HuH-7 (cell line): Measurements from ENCODE around the gene NRXN2.

Source experiments
- DNase-seq: peaks from one replicate; pipeline ENCODE4 v3.0.0; 2011; ENCODE audit warnings: low spot score

The NRXN2 gene

DNA sequence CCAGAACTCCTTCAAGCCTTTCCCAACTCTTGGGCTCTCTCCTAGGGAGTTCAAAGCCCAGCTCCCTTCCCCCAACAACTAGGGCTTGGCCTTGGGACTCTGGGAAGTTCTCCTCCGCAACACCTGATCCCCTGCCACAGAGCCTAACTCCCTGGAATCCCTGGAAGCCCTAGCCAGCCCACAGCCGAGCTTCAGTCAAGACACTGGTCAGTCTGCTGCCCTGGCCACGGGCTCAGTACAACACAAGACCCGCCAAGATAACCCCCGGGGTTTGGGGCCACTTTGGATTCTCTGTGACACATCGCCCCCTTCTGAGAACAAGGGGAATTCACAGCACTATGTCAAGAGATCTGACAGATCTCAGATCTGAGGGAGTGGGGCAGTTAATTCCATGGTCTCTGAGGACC is 73.7 kb downstream of the NRXN2 start:
- DNase-seq, result peak; percentile 60

DNA sequence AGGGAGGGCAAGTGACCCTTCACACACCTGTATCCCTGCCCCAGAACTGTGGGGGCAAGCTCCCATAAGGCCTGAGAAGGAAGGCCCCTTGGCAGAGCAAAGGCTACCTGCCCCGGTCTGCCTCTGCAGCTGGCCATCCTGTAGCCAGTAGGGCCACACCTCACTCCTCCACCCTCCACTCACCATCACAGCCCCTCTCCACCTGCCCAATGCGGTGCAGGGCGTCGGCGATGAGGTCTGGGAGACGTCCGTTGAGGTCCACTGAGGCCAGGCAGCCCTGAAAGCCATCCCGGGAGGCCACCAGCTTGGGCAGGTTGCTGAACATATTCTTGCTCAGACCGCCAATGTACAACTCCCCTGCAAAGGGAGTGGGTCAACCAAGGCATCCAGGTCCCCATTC is 74.4 kb downstream of the NRXN2 start:
- DNase-seq, result no peak

DNA sequence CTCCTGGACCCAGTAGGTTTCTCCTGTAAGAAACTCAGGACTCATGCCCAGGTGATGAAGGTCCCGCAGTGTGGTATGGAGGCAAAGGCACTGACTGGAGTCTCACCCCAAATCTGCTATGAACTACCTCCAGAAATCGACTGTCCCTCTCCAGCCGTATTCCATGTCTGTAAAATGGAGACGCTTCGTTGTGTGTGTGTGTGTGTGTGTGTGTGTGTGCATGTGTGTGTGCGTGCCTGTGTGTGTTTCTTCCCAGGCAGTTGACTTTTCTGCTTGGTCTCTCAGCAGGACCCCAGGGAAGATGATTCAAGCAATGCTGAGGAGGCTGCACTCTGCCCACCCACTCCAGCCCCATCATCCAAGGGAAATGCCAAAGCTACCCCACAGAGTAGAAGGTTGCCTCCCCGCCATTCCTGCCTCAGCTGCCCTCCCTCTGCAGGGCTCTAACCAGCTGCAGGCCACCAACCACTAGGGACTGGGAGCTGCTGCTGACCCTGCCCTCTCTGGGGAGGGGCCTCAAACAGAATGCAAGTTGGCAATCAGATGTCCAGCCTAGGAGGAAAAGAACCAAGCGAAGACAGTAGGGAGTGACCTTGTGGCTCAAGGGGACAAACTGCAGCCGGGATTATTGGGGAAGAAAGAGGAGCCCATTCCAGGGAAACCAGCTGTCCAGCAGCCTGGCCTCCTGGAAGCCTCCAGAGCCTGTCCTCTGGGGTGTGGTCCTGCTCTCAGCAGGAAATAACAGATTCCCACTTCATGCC is 75.8 kb downstream of the NRXN2 start:
- no peak for DNase-seq

- peak; percentile 36 for DNase-seq
These were observed 78.2 kb downstream of the NRXN2 start for GRCh38 chr11:64644647-64645275.

DNA sequence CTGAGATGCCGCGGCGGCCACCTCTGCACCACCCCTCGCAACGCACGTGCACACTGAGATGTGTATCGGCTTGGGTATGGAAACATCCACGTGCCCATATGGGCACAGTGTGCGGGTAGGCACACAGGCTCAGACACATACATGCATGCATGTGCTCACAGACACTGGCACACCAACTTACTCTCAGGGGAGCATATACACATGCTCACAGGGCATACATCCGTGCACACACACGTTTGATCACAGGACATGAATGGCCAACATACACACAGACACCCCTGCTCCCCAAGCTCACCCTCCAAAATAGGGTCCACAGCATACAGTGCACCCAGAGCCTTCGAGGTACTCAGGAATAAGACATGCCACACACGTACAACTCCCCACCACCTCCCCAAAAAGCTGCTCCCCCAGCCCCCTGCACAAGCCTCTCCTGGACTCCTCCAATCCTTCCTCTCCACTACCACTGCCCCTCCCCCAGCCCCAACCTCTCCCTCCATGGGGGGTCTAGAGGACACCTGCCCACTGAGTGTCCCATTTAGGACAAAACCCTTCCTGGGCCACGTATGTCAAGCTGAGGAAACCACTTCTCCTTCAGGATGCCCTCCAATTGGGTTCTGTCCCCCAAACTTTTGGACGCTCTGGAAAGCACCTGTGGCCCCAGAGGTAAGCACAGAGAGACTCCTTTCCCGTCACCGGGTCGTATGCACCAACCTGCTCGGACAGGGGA is 78.9 kb downstream of the NRXN2 start:
- no peak for DNase-seq

- no peak for DNase-seq
These were observed 79.6 kb downstream of the NRXN2 start for GRCh38 chr11:64643256-64643881.

- DNase-seq, result no peak
These were observed 80.1 kb downstream of the NRXN2 start for GRCh38 chr11:64642871-64643255.

DNA sequence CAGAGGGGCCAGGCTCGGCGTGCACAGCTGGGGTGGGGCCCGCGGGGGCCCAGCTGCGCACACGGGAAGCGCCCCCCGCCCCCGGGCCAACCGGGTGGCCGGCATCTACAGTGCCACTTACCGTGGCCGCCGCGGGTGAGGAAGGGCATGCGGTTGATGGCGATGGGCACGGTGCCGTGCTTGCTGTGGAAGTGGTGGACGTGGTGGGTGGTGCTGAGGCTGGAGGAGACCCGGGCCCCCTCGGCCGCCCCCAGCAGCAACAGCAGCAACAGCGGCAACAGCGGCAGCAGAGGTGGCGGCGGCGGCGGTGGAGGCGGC is 80.6 kb downstream of the NRXN2 start:
- no peak for DNase-seq

- DNase-seq, result no peak
These were observed 81.2 kb downstream of the NRXN2 start for GRCh38 chr11:64641596-64642417.

DNA sequence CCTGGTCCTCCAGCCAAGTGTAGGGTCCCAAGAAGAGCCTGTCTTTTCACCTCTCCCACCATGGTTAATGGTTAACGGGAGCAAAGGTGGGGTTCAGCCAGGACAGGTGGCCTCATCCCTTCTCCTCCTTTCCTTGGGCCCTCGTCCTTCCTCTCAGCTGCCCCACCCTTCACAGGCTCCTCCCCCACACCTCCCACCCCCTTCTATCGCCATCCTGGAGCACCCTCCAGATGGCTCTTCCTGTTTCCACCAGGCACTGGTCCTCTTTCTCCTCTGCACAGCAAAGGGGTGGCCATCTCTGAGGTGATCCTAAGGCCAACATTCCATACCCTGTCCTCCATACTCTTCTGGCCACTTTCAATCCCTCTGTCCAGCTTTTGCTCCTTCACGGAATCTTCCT is 83.1 kb downstream of the NRXN2 start:
- DNase-seq, result no peak

GRCh38 chr11:64638829-64639228 is 84.2 kb downstream of the NRXN2 start:
- DNase-seq, result no peak

- no peak for DNase-seq
These were observed 84.9 kb downstream of the NRXN2 start for GRCh38 chr11:64638018-64638665.

GRCh38 chr11:64637334-64638017 is 85.5 kb downstream of the NRXN2 start:
- no peak for DNase-seq

DNA sequence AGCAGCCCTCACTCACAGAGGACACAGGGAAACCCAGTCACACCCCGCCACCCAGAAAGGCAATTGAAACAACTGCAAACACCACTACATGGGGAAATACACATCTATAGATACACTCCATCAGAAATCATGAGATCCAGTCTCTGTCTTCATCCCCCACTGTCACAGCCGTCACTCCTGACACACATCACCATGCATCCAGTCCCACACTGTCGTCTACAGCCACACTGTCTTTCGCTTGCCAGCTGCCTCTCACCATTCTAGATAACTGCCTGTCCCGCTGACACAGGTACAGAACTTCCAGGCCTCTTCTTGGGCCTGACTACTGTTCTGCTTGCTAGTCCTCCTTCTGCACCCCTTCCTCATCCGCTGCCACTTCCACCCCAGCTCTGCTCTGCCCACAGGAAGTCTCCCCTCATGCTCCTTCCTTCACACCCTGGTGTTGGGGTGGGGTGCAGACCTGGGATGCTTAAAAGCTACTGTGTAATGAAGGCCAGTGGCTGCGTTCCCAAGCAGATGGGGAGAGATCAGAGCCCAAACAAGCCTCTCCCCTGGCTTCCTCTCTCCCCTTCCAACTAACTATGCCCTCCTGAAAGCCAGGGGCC is 89.3 kb downstream of the NRXN2 start:
- DNase-seq, result no peak

DNA sequence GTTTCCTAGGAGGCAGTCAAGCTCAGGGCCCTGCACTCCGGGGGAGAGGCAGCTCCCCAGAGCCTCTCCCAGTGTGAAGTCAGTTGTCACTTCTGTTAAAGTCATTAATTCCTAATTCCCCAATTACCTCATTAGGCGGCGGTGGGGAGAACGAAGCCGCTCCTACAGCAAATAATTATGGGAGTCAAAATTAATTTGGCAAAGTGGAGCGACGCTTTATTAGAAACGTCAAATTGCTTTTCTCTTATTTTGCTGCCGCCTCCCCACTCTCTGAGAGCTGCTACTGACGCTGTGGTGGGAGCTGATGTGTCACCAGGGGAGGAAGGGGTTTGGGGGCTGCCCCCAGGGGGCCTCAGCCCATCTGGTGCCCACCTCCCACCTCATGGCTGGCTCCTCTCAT is 90.3 kb downstream of the NRXN2 start:
- no peak for DNase-seq

GRCh38 chr11:64632237-64632636 is 90.8 kb downstream of the NRXN2 start:
- DNase-seq, result no peak

DNA sequence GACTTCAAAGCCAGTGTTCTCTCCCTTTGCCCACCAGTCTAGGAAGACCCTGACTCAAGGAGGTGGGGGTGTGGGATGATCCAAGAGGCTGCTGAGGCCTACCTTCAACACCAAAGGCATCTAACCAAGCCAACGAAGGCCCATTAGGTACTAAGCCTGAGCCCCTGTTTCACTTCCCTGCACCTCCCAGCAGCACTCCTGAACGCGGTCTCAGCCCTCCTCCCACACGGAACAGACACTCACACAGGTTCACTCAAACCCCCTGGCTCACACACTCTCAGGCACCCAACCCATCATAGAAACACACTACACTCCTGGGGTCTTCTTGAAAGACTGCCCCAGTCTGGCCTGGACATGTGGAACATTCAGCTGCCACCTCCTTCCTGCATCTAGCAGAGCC is 91.3 kb downstream of the NRXN2 start:
- no peak for DNase-seq

DNA sequence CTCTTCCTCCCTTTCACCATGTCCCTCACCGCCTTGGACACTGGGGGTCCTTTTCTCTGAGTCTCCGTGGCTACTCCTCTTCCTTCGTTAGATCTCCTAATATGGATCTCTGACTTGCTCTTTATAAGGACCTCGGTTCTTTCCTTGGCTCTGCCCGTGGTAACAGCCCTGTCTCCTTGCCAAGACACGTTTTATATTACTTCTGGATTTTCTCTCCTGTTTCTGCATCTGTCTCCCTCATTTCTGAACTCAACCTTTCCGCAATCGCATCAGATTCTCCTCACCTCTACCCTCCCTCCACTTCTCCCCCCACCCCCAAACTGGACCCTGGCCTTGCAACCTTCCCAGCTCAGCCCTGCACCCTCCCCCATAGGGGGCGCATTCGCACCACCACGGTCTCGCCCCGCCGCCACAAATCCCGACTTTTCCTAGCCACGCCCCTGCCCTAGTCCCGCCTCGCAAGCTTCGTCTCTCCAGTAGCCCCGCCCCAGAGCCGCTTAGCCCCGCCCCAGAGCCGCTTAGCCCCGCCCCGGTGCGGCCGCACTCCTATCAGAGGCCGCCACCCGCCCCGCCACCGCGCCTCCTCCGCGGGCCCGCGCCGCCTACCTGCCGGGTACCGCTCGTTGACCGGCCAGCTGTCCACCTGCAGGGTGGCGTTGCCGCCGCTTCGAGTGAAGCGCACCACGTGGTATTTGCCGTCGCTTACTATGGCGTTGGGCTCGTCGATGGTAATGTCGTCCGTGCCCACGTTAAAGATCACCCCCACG is 93.0 kb downstream of the NRXN2 start:
- no peak for DNase-seq

DNA sequence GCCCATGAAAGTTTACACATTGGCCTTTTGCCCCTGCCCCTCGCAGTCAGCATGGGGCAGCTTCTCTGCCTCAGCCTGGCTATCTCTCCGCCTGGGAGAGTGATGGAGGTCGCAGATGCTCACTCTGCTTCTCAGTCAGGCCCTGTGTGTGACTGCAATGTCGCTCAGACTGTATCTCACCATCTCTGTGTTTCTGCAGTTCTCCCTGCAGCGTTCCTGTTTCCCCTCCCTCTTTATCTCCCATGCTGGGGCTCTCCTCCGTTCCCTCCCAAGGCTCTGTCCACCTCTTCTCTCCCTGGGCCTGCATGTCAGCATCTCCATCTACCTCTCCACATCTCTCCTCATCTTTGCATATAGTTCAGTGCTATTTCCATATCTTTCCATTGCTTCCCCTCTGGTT is 93.9 kb downstream of the NRXN2 start:
- DNase-seq, result no peak

GRCh38 chr11:64628596-64628995 is 94.4 kb downstream of the NRXN2 start:
- DNase-seq, result no peak
